Neuronal stem cell (in vitro differentiated cells): ENCODE results near the gene PCDH7.

Experiments
- DNase-seq: peaks from one replicate; pipeline ENCODE4 v3.0.0-alpha.2; 2013; ENCODE audit warnings: low spot score
- H2AFZ ChIP-seq: one replicate; pipeline ENCODE4 v1.6.1; 2013; ENCODE audit warnings: mild to moderate bottlenecking, low read length, inconsistent platforms
- H2AK5ac ChIP-seq: 2 replicates; pipeline ENCODE4 v1.6.1; 2013; ENCODE audit warnings: low read depth, mild to moderate bottlenecking, inconsistent platforms, low read length, moderate library complexity, mixed read lengths
- H2BK120ac ChIP-seq: 2 replicates; pipeline ENCODE4 v1.6.1; 2013; ENCODE audit warnings: low read depth, mild to moderate bottlenecking, inconsistent platforms, low read length, moderate library complexity, mixed read lengths
- H2BK12ac ChIP-seq: one replicate; pipeline ENCODE4 v1.6.1; 2013; ENCODE audit warnings: low read length, inconsistent platforms
- H2BK15ac ChIP-seq: 2 replicates; pipeline ENCODE4 v1.6.1; 2013; ENCODE audit warnings: mild to moderate bottlenecking, low read length, inconsistent platforms, mixed read lengths
- H2BK5ac ChIP-seq: one replicate; pipeline ENCODE4 v1.6.1; 2013; ENCODE audit warnings: inconsistent platforms, mild to moderate bottlenecking, low read length, moderate library complexity
- H3K14ac ChIP-seq: one replicate; pipeline ENCODE4 v1.6.1; 2013; ENCODE audit warnings: low read length, inconsistent platforms
- H3K18ac ChIP-seq: 2 replicates; pipeline ENCODE4 v1.6.1; 2013; ENCODE audit warnings: low read length, inconsistent platforms
- H3K23ac ChIP-seq: 2 replicates; pipeline ENCODE4 v1.6.1; 2013; ENCODE audit warnings: low read depth, mild to moderate bottlenecking, mixed read lengths, low read length, inconsistent platforms; ENCODE audit not compliant: poor library complexity
- H3K27ac ChIP-seq: replicated peaks from 3 replicates; pipeline ENCODE4 v1.5.1; 2013; ENCODE audit warnings: low read length, inconsistent platforms
- H3K27me3 ChIP-seq, 3 experiments: 2 replicates each; pipeline ENCODE4 v1.6.1; 2013; ENCODE audit warnings: low read length in 3 of 3, mild to moderate bottlenecking in 2 of 3, inconsistent platforms in 1 of 3, low read depth in 1 of 3, mixed read lengths in 1 of 3, moderate library complexity in 1 of 3; ENCODE audit not compliant: control insufficient read depth in 3 of 3, insufficient read depth in 3 of 3
- H3K36me3 ChIP-seq, 2 donors: replicated peaks in 1 of 2; 2 replicates each; pipeline ENCODE4 v1.6.1; 2013; ENCODE audit warnings: low read length in 2 of 2; ENCODE audit not compliant: control insufficient read depth in 2 of 2, insufficient read depth in 2 of 2
- H3K4ac ChIP-seq: 2 replicates; pipeline ENCODE4 v1.6.1; 2013; ENCODE audit warnings: inconsistent platforms, mild to moderate bottlenecking, low read length, moderate library complexity
- H3K4me1 ChIP-seq, 2 donors: 1 replicate in 1 of 2; 2 replicates in 1 of 2; pipeline ENCODE4 v1.6.1; 2013; ENCODE audit warnings: low read length in 2 of 2, low read depth in 1 of 2; ENCODE audit not compliant: control insufficient read depth in 2 of 2, insufficient read depth in 1 of 2
- H3K4me2 ChIP-seq: one replicate; pipeline ENCODE4 v1.6.1; 2013; ENCODE audit warnings: mild to moderate bottlenecking, low read length, inconsistent platforms; ENCODE audit not compliant: insufficient read depth, poor library complexity, severe bottlenecking
- H3K4me3 ChIP-seq, 2 donors: 2 replicates each; pipeline ENCODE4 v1.5.1; 2013; ENCODE audit warnings: low read length in 2 of 2, mild to moderate bottlenecking in 2 of 2, inconsistent platforms in 1 of 2, moderate library complexity in 1 of 2
- H3K79me1 ChIP-seq: one replicate; pipeline ENCODE4 v1.6.1; 2013; ENCODE audit warnings: low read depth, mild to moderate bottlenecking, inconsistent platforms, low read length, moderate library complexity
- H3K9ac ChIP-seq: one replicate; pipeline ENCODE4 v1.6.1; 2013; ENCODE audit warnings: mild to moderate bottlenecking, low read depth, low read length, inconsistent platforms; ENCODE audit not compliant: poor library complexity
- H3K9me3 ChIP-seq, 2 donors: replicated peaks in 1 of 2; 2 replicates each; pipeline versions ENCODE3 to v1.6.1; 2013; ENCODE audit warnings: low read length in 2 of 2, mild to moderate bottlenecking in 2 of 2, inconsistent platforms in 1 of 2, low read depth in 1 of 2, mixed read lengths in 1 of 2, moderate library complexity in 1 of 2; ENCODE audit not compliant: control insufficient read depth in 2 of 2, insufficient read depth in 1 of 2
- H4K8ac ChIP-seq: one replicate; pipeline ENCODE4 v1.6.1; 2013; ENCODE audit warnings: low read depth, mild to moderate bottlenecking, inconsistent platforms, low read length, moderate library complexity
- H4K91ac ChIP-seq: one replicate; pipeline ENCODE4 v1.6.1; 2013; ENCODE audit warnings: low read length, low read depth, mild to moderate bottlenecking, inconsistent platforms; ENCODE audit not compliant: poor library complexity
- WGBS, 2 donors: extraction: QIAGEN DNeasy Blood & Tissue Kit; methylation state at CpG; one replicate each; pipeline ENCODE4 v1.1.7; 2013; ENCODE audit warnings: missing lambda C conversion rate in 2 of 2, mixed read lengths in 1 of 2; ENCODE audit not compliant: insufficient read length in 2 of 2, insufficient replicate concordance in 1 of 2; ENCODE audit errors: extremely low coverage in 2 of 2; 5-methylcytosine and 5-hydroxymethylcytosine counted together

The PCDH7 gene

DNA sequence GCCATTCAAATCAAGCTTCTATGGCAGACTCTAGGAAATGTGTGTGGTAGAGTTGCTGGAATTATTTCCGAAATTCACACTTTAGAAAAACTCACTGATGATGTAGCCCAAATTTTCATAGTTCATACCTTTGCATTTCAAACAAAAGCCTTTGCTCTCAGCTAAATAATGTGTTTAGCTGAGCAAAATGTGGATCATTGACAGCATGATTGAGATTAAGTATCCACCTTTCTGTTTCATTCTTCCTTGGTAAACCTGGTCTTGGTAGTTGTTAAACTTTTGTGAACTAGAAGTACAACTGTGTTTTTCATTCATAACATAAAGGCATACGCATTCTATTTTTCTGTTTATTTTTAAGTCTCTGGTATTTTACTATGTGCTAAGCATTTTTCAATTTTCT is 7.2 kb downstream of the PCDH7 start:
- no CpG with 5 or more reads among the region's 2 CpGs for WGBS, 2 donors
- no peak overlapping the region for H3K4me3 ChIP-seq
- no peak overlapping the region for H4K8ac ChIP-seq

DNA sequence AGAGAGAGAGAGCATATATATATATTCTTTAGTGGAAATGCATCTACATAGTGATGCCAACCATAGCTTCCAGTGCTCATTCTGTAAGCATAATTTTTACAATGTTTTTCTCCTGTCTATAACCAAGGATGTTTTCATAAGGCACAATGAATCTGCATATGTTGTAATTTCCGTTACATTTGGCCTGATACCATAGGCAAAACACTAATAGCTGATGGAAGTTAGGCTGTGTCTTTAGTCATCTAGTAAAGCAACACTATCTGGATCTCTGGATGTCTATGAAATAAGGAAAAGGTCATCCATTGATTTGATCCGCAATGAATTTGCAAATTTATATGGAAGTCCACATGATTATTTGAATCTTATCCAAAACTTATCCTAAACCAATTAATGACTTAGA is 8.1 kb downstream of the PCDH7 start:
- Histone ChIP-seq H3K14ac (no peak overlapping the region), H3K36me3 (no peaks in the 10 kb centered on the region), H3K4me1 (peaks cover 0 to 5% of the 10 kb centered on the region in 2 donors), H3K4me3 (no peak overlapping the region), H3K79me1 (no peaks in the 10 kb centered on the region), H2BK120ac (no peak overlapping the region), H3K27me3 (no peaks in the 10 kb centered on the region), H3K9ac (no peak overlapping the region), H3K23ac (no peak overlapping the region), H2AFZ (no peak overlapping the region), H2AK5ac (no peak overlapping the region), H4K8ac (no peak overlapping the region), H3K4ac (no peak overlapping the region), H2BK5ac (no peak overlapping the region), H4K91ac (no peak overlapping the region), H2BK15ac (no peak overlapping the region), H3K4me2 (no peak overlapping the region), H3K9me3 (peaks cover 0 to 7% of the 10 kb centered on the region in 2 donors), H2BK12ac (no peak overlapping the region), H3K27ac (no peak overlapping the region), H3K18ac (no peak overlapping the region)
- no peak for DNase-seq
- no CpG with 5 or more reads among the region's 2 CpGs for WGBS, 2 donors

More for the DNA sequence above, 7.2 kb downstream of the PCDH7 start:
- Histone ChIP-seq H3K23ac (no peak overlapping the region), H3K36me3 (peaks cover 0 to 7% of the 10 kb centered on the region in 2 donors), H3K27me3 (peaks cover 0 to 7% (median 0%) of the 10 kb centered on the region in 3 experiments), H3K4me1 (peaks cover 0 to 8% of the 10 kb centered on the region in 2 donors), H4K91ac (no peak overlapping the region), H3K14ac (no peak overlapping the region), H2AK5ac (no peak overlapping the region), H3K4me2 (no peak overlapping the region), H3K18ac (no peak overlapping the region), H3K9ac (no peak overlapping the region), H3K27ac (no peak overlapping the region), H3K79me1 (peaks cover 3% of the 10 kb centered on the region), H2BK15ac (no peak overlapping the region), H3K9me3 (peaks cover 0 to 16% of the 10 kb centered on the region in 2 donors), H3K4ac (no peak overlapping the region), H2BK5ac (no peak overlapping the region), H2AFZ (no peak overlapping the region), H2BK120ac (no peak overlapping the region), H2BK12ac (no peak overlapping the region)
- DNase-seq = no peak

DNA sequence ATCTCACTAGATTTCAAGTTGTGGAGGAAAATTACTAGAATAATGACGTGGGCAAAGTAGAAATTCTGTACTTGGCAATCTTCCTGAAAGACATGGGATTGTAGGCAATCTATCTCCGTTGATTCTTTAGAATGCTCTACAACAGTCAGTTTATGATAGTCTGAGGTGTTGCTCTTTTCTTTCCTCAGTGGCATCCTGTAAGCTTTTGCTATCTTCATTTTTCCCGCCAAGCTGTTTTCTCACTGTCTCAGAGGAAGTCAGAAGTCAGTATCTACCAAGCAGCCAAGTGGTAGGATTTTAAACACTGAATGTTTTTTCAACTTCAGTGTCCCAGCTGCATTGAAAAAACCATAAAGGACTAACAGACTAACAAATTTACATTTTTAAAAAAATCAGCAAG is 23.7 kb downstream of the PCDH7 start:
- no CpG with 5 or more reads among the region's 3 CpGs for WGBS, 2 donors
- Histone ChIP-seq H4K8ac (no peak overlapping the region), H3K9me3 (no peaks in the 10 kb centered on the region), H2AFZ (no peak overlapping the region), H3K18ac (no peak overlapping the region), H3K9ac (no peak overlapping the region), H3K4ac (no peak overlapping the region), H4K91ac (no peak overlapping the region), H3K36me3 (no peaks in the 10 kb centered on the region), H3K27me3 (no peaks in the 10 kb centered on the region), H2AK5ac (no peak overlapping the region), H3K4me2 (no peak overlapping the region), H3K79me1 (no peaks in the 10 kb centered on the region), H3K14ac (no peak overlapping the region), H3K23ac (no peak overlapping the region), H2BK15ac (no peak overlapping the region), H3K4me3 (no peak overlapping the region), H3K27ac (no peak overlapping the region), H3K4me1 (no peaks in the 10 kb centered on the region), H2BK5ac (no peak overlapping the region), H2BK12ac (no peak overlapping the region), H2BK120ac (no peak overlapping the region)
- DNase-seq = no peak

DNA sequence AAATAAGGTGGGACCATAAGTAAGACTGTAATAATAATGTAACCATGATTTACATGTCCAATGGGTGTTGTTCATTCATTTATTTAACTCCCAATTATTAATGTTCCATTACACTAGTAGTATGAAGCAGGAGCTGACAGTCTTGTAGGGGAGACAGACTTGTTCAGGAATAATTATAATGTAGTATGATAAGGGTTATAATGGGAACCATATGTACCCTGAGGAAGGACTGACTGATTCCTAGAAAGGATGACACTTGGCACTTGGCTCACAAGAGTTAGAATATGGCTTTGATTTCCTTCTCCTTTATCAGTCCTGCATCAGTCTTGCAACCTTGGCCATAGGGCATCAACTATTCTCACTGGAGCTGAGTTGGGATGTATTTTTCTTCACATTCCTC is 24.2 kb downstream of the PCDH7 start:
- no peak for DNase-seq

More for the DNA sequence above, 24.2 kb downstream of the PCDH7 start:
- no peak overlapping the region for H3K14ac ChIP-seq
- H3K4me2 ChIP-seq = no peak overlapping the region
- no peak overlapping the region for H2BK5ac ChIP-seq
- H2BK120ac ChIP-seq = no peak overlapping the region
- H3K18ac ChIP-seq = no peak overlapping the region
- no peak overlapping the region for H3K4ac ChIP-seq
- H2AFZ ChIP-seq = no peak overlapping the region
- no peaks in the 10 kb centered on the region for H3K27me3 ChIP-seq
- no peak overlapping the region for H3K27ac ChIP-seq
- H3K4me1 ChIP-seq = no peaks in the 10 kb centered on the region
- H3K9ac ChIP-seq = no peak overlapping the region
- no peak overlapping the region for H3K23ac ChIP-seq
- H4K8ac ChIP-seq = no peak overlapping the region
- H2BK15ac ChIP-seq = no peak overlapping the region
- H4K91ac ChIP-seq = no peak overlapping the region
- no peaks in the 10 kb centered on the region for H3K79me1 ChIP-seq
- H3K4me3 ChIP-seq = no peak overlapping the region
- H2AK5ac ChIP-seq = no peak overlapping the region
- no peaks in the 10 kb centered on the region for H3K36me3 ChIP-seq
- H2BK12ac ChIP-seq = no peak overlapping the region
- H3K9me3 ChIP-seq = no peaks in the 10 kb centered on the region
